GM12872 (cell line): Measurements from ENCODE around the gene NARS2.

ENCODE experiments used
- CTCF ChIP-seq: IDR thresholded peaks from 3 replicates; pipeline ENCODE4 v1.5.1; 2011; ENCODE audit warnings: low read depth, mild to moderate bottlenecking, low read length, moderate library complexity; ENCODE audit not compliant: insufficient read depth

The NARS2 gene

GRCh38 chr11:78395597-78395996 lies 179.1 kb downstream of the NARS2 start:
- no peak for TF ChIP-seq CTCF

- no peak for TF ChIP-seq CTCF
Observed at GRCh38 chr11:78392854-78393253, 181.8 kb downstream of the NARS2 start.

- no peak for TF ChIP-seq CTCF
Observed at GRCh38 chr11:78391424-78391823, 183.2 kb downstream of the NARS2 start.

- no peak for TF ChIP-seq CTCF
Observed at GRCh38 chr11:78390809-78391208, 183.9 kb downstream of the NARS2 start.

- no peak for TF ChIP-seq CTCF
Observed at GRCh38 chr11:78386215-78386941, 188.3 kb downstream of the NARS2 start.
